NCI-H2081 (cell line): ENCODE results near the gene RHOT1.

Experiments
- DNase-seq, 2 experiments: peaks; one replicate each; lab custom pipeline; 2025; lab: John Stamatoyannopoulos, UW

The RHOT1 gene

GRCh38 chr17:32269377-32269776 is 127.1 kb downstream of the RHOT1 start:
- no peak for DNase-seq

DNA sequence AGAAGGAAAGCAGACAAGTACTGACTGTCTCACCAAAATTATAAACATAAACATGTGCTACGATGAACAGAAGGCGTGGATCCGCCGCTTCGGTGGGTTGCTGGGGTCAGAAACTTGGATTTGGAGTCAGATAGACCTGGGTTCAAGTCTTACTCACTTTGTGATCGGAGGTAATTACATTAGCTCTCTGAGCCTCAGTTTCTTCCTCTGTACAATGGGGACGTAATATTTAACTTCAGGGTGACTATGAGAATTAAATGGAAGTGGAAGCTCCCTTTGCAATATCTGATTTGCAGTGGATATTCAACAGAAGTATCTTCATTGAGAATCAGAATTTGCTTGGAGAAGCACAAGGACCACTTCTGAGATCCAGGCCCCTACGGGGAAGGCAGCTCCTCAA is 129.5 kb downstream of the RHOT1 start:
- DNase-seq: no peak

GRCh38 chr17:32274101-32274500 is 131.8 kb downstream of the RHOT1 start:
- no peak for DNase-seq

DNA sequence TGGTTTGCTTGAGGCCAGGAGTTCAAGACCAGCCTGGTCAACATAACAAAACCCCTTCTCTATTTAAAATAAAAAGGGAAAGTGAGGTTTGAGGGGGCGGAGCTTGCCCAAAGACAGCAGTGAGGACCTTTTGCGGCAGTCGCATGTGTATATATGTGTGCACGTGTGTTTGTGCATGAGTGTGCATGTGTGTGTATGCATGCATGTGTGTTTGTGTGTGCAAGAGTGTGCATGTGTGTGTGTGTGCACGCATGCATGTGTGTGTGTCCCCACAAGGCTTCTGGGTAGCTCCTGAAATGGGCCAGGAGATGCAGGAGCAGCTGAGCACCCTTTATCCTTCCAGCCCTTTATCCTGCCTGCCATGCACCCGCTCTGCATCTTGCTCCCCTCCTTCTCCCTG is 132.3 kb downstream of the RHOT1 start:
- no peak for DNase-seq
